Mesendoderm (in vitro differentiated cells): ENCODE data around the gene BEST2. TPM values are rescaled to one million over a fixed set of nuclear protein-coding genes. Genes with fewer than 3 reads are reported as not detected.

ENCODE experiments used
- DNase-seq: peaks from one replicate; pipeline ENCODE4 v3.0.0; 2013
- H2AK5ac ChIP-seq: 2 replicates; pipeline ENCODE4 v1.6.1; 2013; ENCODE audit warnings: low read length, inconsistent platforms
- H2BK120ac ChIP-seq: 2 replicates; pipeline ENCODE4 v1.6.1; 2013; ENCODE audit warnings: low read depth, mild to moderate bottlenecking, low read length, moderate library complexity, mixed read lengths
- H2BK15ac ChIP-seq: replicated peaks from 2 replicates; pipeline ENCODE4 v1.6.1; 2013; ENCODE audit warnings: low read depth, mild to moderate bottlenecking, moderate library complexity
- H2BK5ac ChIP-seq: 2 replicates; pipeline ENCODE4 v1.6.1; 2013; ENCODE audit warnings: low read length, inconsistent platforms
- H3K18ac ChIP-seq: 2 replicates; pipeline ENCODE4 v1.6.1; 2013; ENCODE audit warnings: mild to moderate bottlenecking, low read length, mixed read lengths
- H3K23ac ChIP-seq: one replicate; pipeline ENCODE4 v1.6.1; 2013; ENCODE audit warnings: low read length
- H3K27ac ChIP-seq: 2 replicates; pipeline ENCODE4 v1.5.1; 2013; ENCODE audit warnings: low read depth, mild to moderate bottlenecking, inconsistent platforms, low read length, moderate library complexity
- H3K27me3 ChIP-seq: 2 replicates; pipeline ENCODE4 v1.6.1; 2013; ENCODE audit warnings: low read length, control low read depth, mild to moderate bottlenecking, inconsistent platforms; ENCODE audit not compliant: insufficient read depth, poor library complexity
- H3K36me3 ChIP-seq: 2 replicates; pipeline ENCODE4 v1.6.1; 2013; ENCODE audit warnings: low read length, inconsistent platforms; ENCODE audit not compliant: control insufficient read depth, insufficient read depth
- H3K4ac ChIP-seq: one replicate; pipeline ENCODE4 v1.6.1; 2013; ENCODE audit warnings: low read depth, mild to moderate bottlenecking, low read length, moderate library complexity
- H3K4me1 ChIP-seq: 2 replicates; pipeline ENCODE4 v1.6.1; 2013; ENCODE audit warnings: low read depth, low read length, inconsistent platforms; ENCODE audit not compliant: control insufficient read depth
- H3K4me2 ChIP-seq: 2 replicates; pipeline ENCODE4 v1.6.1; 2013; ENCODE audit warnings: low read length
- H3K4me3 ChIP-seq: 2 replicates; pipeline ENCODE4 v1.5.1; 2013; ENCODE audit warnings: mild to moderate bottlenecking, low read length
- H3K56ac ChIP-seq: one replicate; pipeline ENCODE4 v1.6.1; 2013; ENCODE audit warnings: low read length
- H3K79me1 ChIP-seq: 2 replicates; pipeline ENCODE4 v1.6.1; 2013; ENCODE audit warnings: low read length, inconsistent platforms
- H3K79me2 ChIP-seq: 2 replicates; pipeline ENCODE4 v1.6.1; 2013; ENCODE audit warnings: mild to moderate bottlenecking, low read length; ENCODE audit not compliant: control insufficient read depth, insufficient read depth
- H3K9ac ChIP-seq: 2 replicates; pipeline ENCODE4 v1.6.1; 2013; ENCODE audit warnings: low read length, inconsistent platforms
- H4K5ac ChIP-seq: one replicate; pipeline ENCODE4 v1.6.1; 2013; ENCODE audit warnings: low read length
- H4K8ac ChIP-seq: one replicate; pipeline ENCODE4 v1.6.1; 2013; ENCODE audit warnings: low read depth, mild to moderate bottlenecking, control low read depth, low read length, moderate library complexity
- WGBS: extraction: QIAGEN DNeasy Blood & Tissue Kit; methylation state at CpG from one replicate; pipeline ENCODE4 v1.1.7; 2013; ENCODE audit warnings: low lambda C conversion rate, missing lambda C conversion rate; ENCODE audit not compliant: insufficient coverage; ENCODE audit errors: extremely low coverage; 5-methylcytosine and 5-hydroxymethylcytosine counted together
- polyA plus RNA-seq, 2 experiments: library from polyadenylated mRNA; stranded (reverse); fragments of 200-250 nt; gene quantifications; one replicate each; pipeline ENCODE4 v1.2.3, GENCODE V29; 2013

The BEST2 gene
- polyA plus RNA-seq (2013, experiment 1 of 2), result 0.37 TPM
- polyA plus RNA-seq (2013, experiment 2 of 2), result 0.32 TPM

- Histone ChIP-seq H3K18ac (no peak within 1 kb of the TSS), H2AK5ac (no peak within 1 kb of the TSS), H3K79me1 (no peaks in the 10 kb centered on the region), H2BK120ac (no peak within 1 kb of the TSS), H4K5ac (no peak within 1 kb of the TSS), H3K4me1 (no peaks in the 10 kb centered on the region), H3K27me3 (no peaks in the 10 kb centered on the region), H3K36me3 (peaks cover 5% of the 10 kb centered on the region), H3K79me2 (no peaks in the 10 kb centered on the region), H2BK15ac (no peak within 1 kb of the TSS), H2BK5ac (no peak within 1 kb of the TSS), H3K4ac (no peak within 1 kb of the TSS), H3K27ac (no peak within 1 kb of the TSS), H4K8ac (no peak within 1 kb of the TSS), H3K4me2 (peak within 1 kb of the TSS; percentile 2), H3K4me3 (no peak within 1 kb of the TSS), H3K56ac (peak within 1 kb of the TSS; percentile 37), H3K9ac (peak within 1 kb of the TSS; percentile 13), H3K23ac (peak within 1 kb of the TSS; percentile 90)
- no peak for DNase-seq
- no CpG with 5 or more reads among the region's 14 CpGs for WGBS
Measured at GRCh38 chr19:12751635-12752034, at the start of gene BEST2. Gene BEST2, plus strand, starts transcription at chr19:12751791. Its CDS starts 802 bp downstream, at chr19:12752593.

- no peak overlapping the region for H4K5ac ChIP-seq
- no peak overlapping the region for H3K4ac ChIP-seq
- H3K27me3 ChIP-seq, result no peaks in the 10 kb centered on the region
- peaks cover 4% of the 10 kb centered on the region for H3K79me1 ChIP-seq
- no peak overlapping the region for H2AK5ac ChIP-seq
- H3K36me3 ChIP-seq, result peaks cover 26% of the 10 kb centered on the region
- WGBS, result no CpG with 5 or more reads among the region's 9 CpGs
- H3K23ac ChIP-seq, result no peak overlapping the region
- H2BK5ac ChIP-seq, result no peak overlapping the region
- H2BK15ac ChIP-seq, result no peak overlapping the region
- no peaks in the 10 kb centered on the region for H3K4me1 ChIP-seq
- H2BK120ac ChIP-seq, result no peak overlapping the region
- H3K79me2 ChIP-seq, result no peaks in the 10 kb centered on the region
- H3K9ac ChIP-seq, result no peak overlapping the region
- peak; percentile 97 for DNase-seq
- H3K4me2 ChIP-seq, result no peak overlapping the region
- no peak overlapping the region for H4K8ac ChIP-seq
- no peak overlapping the region for H3K27ac ChIP-seq
- H3K56ac ChIP-seq, result no peak overlapping the region
- H3K18ac ChIP-seq, result no peak overlapping the region
- no peak overlapping the region for H3K4me3 ChIP-seq
Measured at GRCh38 chr19:12703046-12703445, 48.5 kb upstream of the BEST2 start.

DNA sequence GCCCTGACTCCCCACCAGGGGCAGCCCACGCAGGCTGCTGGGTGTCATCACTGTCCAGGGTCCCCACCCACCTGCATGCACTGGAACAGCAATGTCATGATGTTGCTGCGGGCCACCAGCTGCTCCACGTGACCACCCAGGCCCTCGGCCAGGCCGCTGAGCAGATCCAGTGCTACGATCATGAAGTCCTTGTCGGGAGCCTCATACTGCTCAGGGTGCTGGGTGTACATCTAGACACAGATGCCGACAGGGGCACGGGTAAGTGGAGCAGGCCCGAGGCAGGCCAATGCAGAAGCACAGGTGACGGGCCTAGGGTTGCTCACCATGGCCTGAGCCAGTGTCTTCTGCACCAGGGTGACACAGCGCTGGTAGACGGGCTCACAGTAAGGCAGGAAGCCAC is 46.4 kb upstream of the BEST2 start:
- H3K79me2 ChIP-seq, result no peaks in the 10 kb centered on the region
- H2BK120ac ChIP-seq, result no peak overlapping the region
- H3K4me2 ChIP-seq, result no peak overlapping the region
- H4K8ac ChIP-seq, result no peak overlapping the region
- no peak for DNase-seq
- H3K4ac ChIP-seq, result no peak overlapping the region
- no peak overlapping the region for H4K5ac ChIP-seq
- H2BK15ac ChIP-seq, result no peak overlapping the region
- H3K27ac ChIP-seq, result no peak overlapping the region
- no peaks in the 10 kb centered on the region for H3K4me1 ChIP-seq
- H3K4me3 ChIP-seq, result no peak overlapping the region
- no peak overlapping the region for H2BK5ac ChIP-seq
- peaks cover 4% of the 10 kb centered on the region for H3K79me1 ChIP-seq
- H3K18ac ChIP-seq, result no peak overlapping the region
- H3K56ac ChIP-seq, result no peak overlapping the region
- H3K27me3 ChIP-seq, result no peaks in the 10 kb centered on the region
- no peak overlapping the region for H3K23ac ChIP-seq
- no CpG with 5 or more reads among the region's 13 CpGs for WGBS
- no peak overlapping the region for H3K9ac ChIP-seq
- no peak overlapping the region for H2AK5ac ChIP-seq
- peaks cover 31% of the 10 kb centered on the region for H3K36me3 ChIP-seq

DNA sequence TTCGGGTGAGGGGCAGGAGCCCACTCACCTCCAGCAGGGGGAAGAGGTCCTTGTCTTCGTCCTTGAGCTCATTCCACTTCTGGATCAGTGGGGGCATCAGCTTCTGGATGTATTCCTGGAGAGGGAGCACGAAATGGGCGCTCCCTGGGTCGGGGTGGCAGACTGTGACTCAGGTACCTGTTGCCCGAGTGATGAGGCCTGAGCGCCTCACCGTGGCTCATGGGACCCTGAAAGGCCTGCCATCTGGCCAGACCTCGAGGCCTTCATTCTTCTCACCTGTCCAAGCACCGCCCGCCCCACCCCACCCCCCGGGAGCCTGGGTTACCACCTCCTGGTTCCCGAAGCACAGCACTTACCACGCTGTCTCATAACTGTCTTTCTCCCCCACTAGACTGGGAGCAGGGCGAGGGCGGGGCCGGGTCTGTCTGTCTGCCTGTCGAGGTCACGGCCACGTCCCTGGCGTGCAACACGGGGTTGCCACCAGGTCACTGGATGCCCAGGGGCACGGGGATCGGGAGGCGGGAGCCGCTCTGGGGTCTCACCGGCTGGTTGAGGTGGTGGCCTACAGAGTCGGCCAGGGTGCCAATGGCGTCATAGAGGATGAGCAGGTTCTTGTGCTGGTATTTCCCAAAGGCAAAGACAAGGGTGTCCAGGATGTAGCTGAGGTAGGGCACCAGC is 45.8 kb upstream of the BEST2 start:
- no peak overlapping the region for H2BK5ac ChIP-seq
- H2BK15ac ChIP-seq, result no peak overlapping the region
- no peak overlapping the region for H3K4ac ChIP-seq
- no peaks in the 10 kb centered on the region for H3K4me1 ChIP-seq
- no peak overlapping the region for H3K18ac ChIP-seq
- no peak overlapping the region for H4K8ac ChIP-seq
- H3K4me2 ChIP-seq, result no peak overlapping the region
- no peaks in the 10 kb centered on the region for H3K27me3 ChIP-seq
- no peak overlapping the region for H3K56ac ChIP-seq
- no peaks in the 10 kb centered on the region for H3K79me2 ChIP-seq
- H3K23ac ChIP-seq, result no peak overlapping the region
- no peak for DNase-seq
- H3K9ac ChIP-seq, result no peak overlapping the region
- H3K27ac ChIP-seq, result no peak overlapping the region
- H2BK120ac ChIP-seq, result no peak overlapping the region
- H2AK5ac ChIP-seq, result no peak overlapping the region
- no peak overlapping the region for H3K4me3 ChIP-seq
- WGBS, result no CpG with 5 or more reads among the region's 29 CpGs
- H4K5ac ChIP-seq, result no peak overlapping the region
- H3K79me1 ChIP-seq, result peaks cover 4% of the 10 kb centered on the region
- H3K36me3 ChIP-seq, result peaks cover 33% of the 10 kb centered on the region

DNA sequence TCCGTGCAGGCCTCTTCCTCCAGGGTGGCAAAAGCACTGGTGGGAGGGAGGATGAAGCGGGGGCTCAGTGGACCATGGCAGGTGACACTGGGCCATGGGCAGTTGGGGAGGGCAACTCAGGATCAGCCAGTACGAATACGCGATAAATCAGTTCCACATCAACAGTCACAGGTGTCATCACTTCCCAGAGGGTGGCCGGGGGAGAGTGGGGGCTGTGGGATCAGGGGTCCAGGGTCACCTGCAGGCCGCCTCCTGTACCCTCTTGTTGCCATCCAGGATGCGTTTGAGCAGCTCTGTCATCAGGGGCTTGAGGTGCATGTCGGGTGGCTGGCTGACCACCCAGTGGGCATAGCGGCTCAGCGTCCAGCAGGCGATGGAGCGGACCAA is 45.3 kb upstream of the BEST2 start:
- no peak overlapping the region for H4K8ac ChIP-seq
- H3K27me3 ChIP-seq, result no peaks in the 10 kb centered on the region
- no peak overlapping the region for H2BK5ac ChIP-seq
- no CpG with 5 or more reads among the region's 13 CpGs for WGBS
- H3K4ac ChIP-seq, result no peak overlapping the region
- DNase-seq, result no peak
- peaks cover 31% of the 10 kb centered on the region for H3K36me3 ChIP-seq
- H3K4me3 ChIP-seq, result no peak overlapping the region
- no peak overlapping the region for H3K18ac ChIP-seq
- no peaks in the 10 kb centered on the region for H3K4me1 ChIP-seq
- H3K4me2 ChIP-seq, result no peak overlapping the region
- H2BK15ac ChIP-seq, result no peak overlapping the region
- H4K5ac ChIP-seq, result no peak overlapping the region
- no peak overlapping the region for H2BK120ac ChIP-seq
- no peak overlapping the region for H3K56ac ChIP-seq
- no peak overlapping the region for H3K9ac ChIP-seq
- no peaks in the 10 kb centered on the region for H3K79me2 ChIP-seq
- no peak overlapping the region for H2AK5ac ChIP-seq
- H3K23ac ChIP-seq, result no peak overlapping the region
- H3K27ac ChIP-seq, result no peak overlapping the region
- peaks cover 4% of the 10 kb centered on the region for H3K79me1 ChIP-seq

GRCh38 chr19:12708641-12709040 is 43.0 kb upstream of the BEST2 start:
- DNase-seq, result no peak
- Histone ChIP-seq H3K4me1 (no peaks in the 10 kb centered on the region), H3K27me3 (no peaks in the 10 kb centered on the region), H3K27ac (no peak overlapping the region), H3K4ac (no peak overlapping the region), H4K8ac (no peak overlapping the region), H2BK120ac (no peak overlapping the region), H3K18ac (no peak overlapping the region), H3K4me2 (no peak overlapping the region), H2BK5ac (no peak overlapping the region), H3K79me2 (no peaks in the 10 kb centered on the region), H3K4me3 (no peak overlapping the region), H3K36me3 (peaks cover 26% of the 10 kb centered on the region), H2AK5ac (no peak overlapping the region), H2BK15ac (no peak overlapping the region), H3K56ac (no peak overlapping the region), H3K23ac (no peak overlapping the region), H3K79me1 (peaks cover 2% of the 10 kb centered on the region), H3K9ac (no peak overlapping the region), H4K5ac (no peak overlapping the region)
- no CpG with 5 or more reads among the region's 8 CpGs for WGBS
